Body of pancreas (tissue), 4 donors: ENCODE measurements around the gene CAMTA1. TPM values are rescaled to one million over a fixed set of nuclear protein-coding genes. Genes with fewer than 3 reads are reported as not detected.
"Not testable (repeated sequence)": the region's sequence is repeated elsewhere in the genome, so short reads cannot be mapped to it uniquely, and the experiment has no call there.

Experiments
- ATAC-seq: fragments of 150-250 bp; one replicate; pipeline ENCODE4 v1.9.1; 2016
- DNase-seq, 4 donors: peaks; one replicate each; pipeline ENCODE4 v3.0.0-alpha.2; 2019
- H3K27ac ChIP-seq, 4 donors: fragments of 200-600 bp; sonication (generic); 1 replicate in 3 of 4; 2 replicates in 1 of 4; pipeline versions ENCODE4 v1.5.1 to v1.6.1; 2016 to 2019; ENCODE audit warnings: mild to moderate bottlenecking in 1 of 4, mixed read lengths in 1 of 4, moderate library complexity in 1 of 4
- H3K27me3 ChIP-seq, 2 donors: fragments of 200-600 bp; sonication (generic); one replicate each; pipeline ENCODE4 v1.6.0; 2016; ENCODE audit warnings: mild to moderate bottlenecking in 1 of 2
- H3K36me3 ChIP-seq, 2 donors: fragments of 200-600 bp; sonication (generic); replicated peaks in 1 of 2; 2 replicates each; pipeline ENCODE4 v1.5.1; 2016; ENCODE audit warnings: low read depth in 2 of 2; ENCODE audit not compliant: insufficient read depth in 1 of 2
- H3K4me1 ChIP-seq: fragments of 200-600 bp; sonication (generic); one replicate; pipeline ENCODE4 v1.6.0; 2016
- H3K4me3 ChIP-seq, 2 donors: fragments of 200-600 bp; sonication (generic); 1 replicate in 1 of 2; 2 replicates in 1 of 2; pipeline ENCODE4 v1.5.1; 2016 to 2019
- H3K9me3 ChIP-seq, 3 donors: fragments of 200-600 bp; sonication (generic); 1 replicate in 2 of 3; 2 replicates in 1 of 3; pipeline ENCODE4 v1.5.1; 2016
- CTCF ChIP-seq, 7 experiments: fragments of 450-650 bp in 4 of 7; fragments of 200-600 bp in 3 of 7; sonication (generic) in 3 of 7; IDR thresholded peaks; one replicate each; pipeline ENCODE4 v1.5.1; 2016 to 2019; ENCODE audit warnings: antibody characterized with exemption in 7 of 7
- POLR2A ChIP-seq, 3 donors: fragments of 450-650 bp; IDR thresholded peaks; one replicate each; pipeline ENCODE4 v1.6.1; 2016; ENCODE audit warnings: antibody characterized with exemption in 3 of 3, mild to moderate bottlenecking in 2 of 3
- whole genome bisulfite sequencing, 2 donors: methylation state at CpG; one replicate each; pipeline ENCODE4 v1.1.5; 2017; 5-methylcytosine and 5-hydroxymethylcytosine counted together
- intact Hi-C: fragments of 100-400 bp; cut with DNase I; formaldehyde crosslinking; loops from one replicate; pipeline ENCODE4 v1.15.1; 2023
- total RNA-seq, 2 donors: library from RNA; depleted of rRNA; stranded (reverse); fragments of >200 nt; gene quantifications; one replicate each; pipeline ENCODE4 v1.1.0, GENCODE V29; 2016

Gene CAMTA1
- total RNA-seq, 2 donors from 2014 or later: 36.3 to 59.7 TPM

DNA sequence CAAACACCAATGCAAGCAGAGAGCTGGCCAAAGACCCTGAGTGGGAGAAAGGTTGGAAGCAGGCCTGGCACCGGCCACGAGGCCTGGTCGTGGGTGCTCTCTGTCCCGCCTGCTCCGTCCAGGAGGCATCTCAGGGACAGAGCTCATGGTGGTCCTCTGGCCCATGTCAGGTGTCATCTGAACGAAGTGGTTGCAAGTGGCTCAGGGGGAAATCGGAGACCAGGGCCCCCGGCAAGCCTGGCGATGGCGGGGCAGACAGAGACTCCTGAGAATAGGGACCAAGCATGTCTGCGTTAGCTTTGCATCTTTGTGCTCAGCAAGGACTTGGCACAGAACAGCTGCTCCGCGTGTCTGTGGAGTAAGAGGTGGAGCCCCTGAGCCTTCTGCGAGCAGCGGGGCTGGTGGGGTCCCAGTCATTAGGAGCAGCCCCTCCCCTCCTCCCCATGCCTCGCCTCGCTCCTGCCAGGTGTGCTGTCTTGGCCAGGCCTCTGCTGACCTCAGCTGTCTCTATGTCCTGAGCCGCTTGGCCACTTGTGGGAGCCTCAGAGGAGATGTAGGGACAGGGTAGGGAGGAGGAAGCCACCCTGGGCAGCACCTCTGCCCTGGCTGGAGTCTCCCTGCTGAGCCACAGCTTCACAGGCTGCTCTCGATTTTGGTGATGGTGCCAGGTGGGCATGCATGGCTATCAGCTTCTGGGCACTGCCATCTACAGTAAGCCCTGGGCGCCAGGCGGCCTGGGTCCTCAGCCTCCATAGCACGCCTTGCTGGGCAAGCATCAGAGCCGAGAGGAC lies 622.9 kb downstream of the CAMTA1 start:
- ATAC-seq (no peak), DNase-seq (no peak)
- Histone ChIP-seq H3K4me1 (no peaks in the 10 kb centered on the region), H3K9me3 (no peaks in the 10 kb centered on the region), H3K36me3 (no peaks in the 10 kb centered on the region), H3K4me3 (no peak overlapping the region), H3K27ac (no peak overlapping the region), H3K27me3 (no peaks in the 10 kb centered on the region)
- intact Hi-C loops: no loop called here
- no peak for TF ChIP-seq CTCF (IDR thresholded peaks at IDR 0.05)
- no peak for TF ChIP-seq POLR2A (IDR thresholded peaks at IDR 0.05)
- WGBS, 2 donors: 83 to 87% methylated on average over 6 to 23 of the region's 23 CpGs

- H3K27me3 ChIP-seq: no peaks in the 10 kb centered on the region
- no peak overlapping the region for H3K27ac ChIP-seq
- no peaks in the 10 kb centered on the region for H3K4me1 ChIP-seq
- H3K36me3 ChIP-seq: no peaks in the 10 kb centered on the region
- H3K9me3 ChIP-seq: no peaks in the 10 kb centered on the region
- no peak overlapping the region for H3K4me3 ChIP-seq
- no peak for TF ChIP-seq POLR2A (IDR thresholded peaks at IDR 0.05)
- TF ChIP-seq CTCF (IDR thresholded peaks at IDR 0.05): no peak
- WGBS, 2 donors: 62 to 66% methylated on average over 4 to 5 of the region's 5 CpGs
- DNase-seq: no peak
- intact Hi-C loops: no loop called here
- no peak for ATAC-seq
These were observed 623.5 kb downstream of the CAMTA1 start for GRCh38 chr1:7408771-7409150.

- WGBS, 2 donors: 86 to 89% methylated on average over 5 to 8 of the region's 8 CpGs
- intact Hi-C loops: no loop called here
- TF ChIP-seq CTCF (IDR thresholded peaks at IDR 0.05) (no peak), POLR2A (IDR thresholded peaks at IDR 0.05) (no peak)
- no peaks in the 10 kb centered on the region for H3K27me3 ChIP-seq
- no peaks in the 10 kb centered on the region for H3K9me3 ChIP-seq
- no peaks in the 10 kb centered on the region for H3K4me1 ChIP-seq
- no peak for DNase-seq
- no peaks in the 10 kb centered on the region for H3K36me3 ChIP-seq
- no peak overlapping the region for H3K27ac ChIP-seq
- H3K4me3 ChIP-seq: no peak overlapping the region
- ATAC-seq: no peak
These were observed 624.0 kb downstream of the CAMTA1 start for GRCh38 chr1:7409278-7409677.

- Histone ChIP-seq H3K4me3 (no peak overlapping the region), H3K36me3 (no peaks in the 10 kb centered on the region), H3K4me1 (no peaks in the 10 kb centered on the region), H3K27ac (no peak overlapping the region), H3K27me3 (no peaks in the 10 kb centered on the region), H3K9me3 (no peaks in the 10 kb centered on the region)
- ATAC-seq (no peak), DNase-seq (no peak)
- no peak for TF ChIP-seq CTCF (IDR thresholded peaks at IDR 0.05)
- TF ChIP-seq POLR2A (IDR thresholded peaks at IDR 0.05): no peak
- 75 to 83% methylated on average over 5 to 10 of the region's 10 CpGs for WGBS, 2 donors
- intact Hi-C loops: no loop called here
These were observed 624.9 kb downstream of the CAMTA1 start for GRCh38 chr1:7410156-7410555.

DNA sequence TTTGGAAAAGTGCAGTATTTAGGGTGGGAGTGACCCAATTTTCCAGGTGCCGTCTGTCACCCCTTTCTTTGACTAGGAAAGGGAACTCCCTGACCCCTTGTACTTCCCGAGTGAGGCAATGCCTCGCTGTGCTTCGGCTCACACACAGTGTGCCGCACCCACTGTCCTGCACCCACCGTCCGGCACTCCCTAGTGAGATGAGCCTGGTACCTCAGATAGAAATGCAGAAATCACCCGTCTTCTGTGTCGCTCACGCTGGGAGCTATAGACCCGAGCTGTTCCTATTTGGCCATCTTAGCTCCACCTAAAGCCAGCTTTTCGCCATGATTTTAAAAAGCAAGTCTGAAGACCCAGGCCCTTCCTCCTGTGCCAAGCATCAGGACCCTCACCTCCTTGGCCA lies 632.4 kb downstream of the CAMTA1 start:
- DNase-seq, ATAC-seq, H3K36me3 ChIP-seq, H3K9me3 ChIP-seq, H3K27me3 ChIP-seq, H3K27ac ChIP-seq, H3K4me1 ChIP-seq, H3K4me3 ChIP-seq, intact Hi-C loops: not testable (repeated sequence)
- WGBS, 2 donors: 76 to 91% methylated on average over 11 to 12 of the region's 12 CpGs
